Skin epidermis (tissue), 12 donors: ENCODE results near the gene C18orf63.

Experiments used
- H3K27ac ChIP-seq, 21 experiments: fragments of 200-600 bp; sonication (generic) in 11 of 21; one replicate each; pipeline ENCODE4 v1.5.0; 2020; ENCODE audit warnings: mild to moderate bottlenecking in 3 of 21, inconsistent platforms in 2 of 21, moderate library complexity in 2 of 21
- H3K4me3 ChIP-seq, 7 experiments: fragments of 200-600 bp; sonication (generic) in 2 of 7; one replicate each; pipeline ENCODE4 v1.5.0; 2020; ENCODE audit warnings: inconsistent platforms in 2 of 7, mild to moderate bottlenecking in 2 of 7, moderate library complexity in 1 of 7

Gene C18orf63

GRCh38 chr18:74395648-74396154 is 80.1 kb downstream of the C18orf63 start:
- Histone ChIP-seq H3K4me3 (no peak overlapping the region), H3K27ac (no peak overlapping the region)

DNA sequence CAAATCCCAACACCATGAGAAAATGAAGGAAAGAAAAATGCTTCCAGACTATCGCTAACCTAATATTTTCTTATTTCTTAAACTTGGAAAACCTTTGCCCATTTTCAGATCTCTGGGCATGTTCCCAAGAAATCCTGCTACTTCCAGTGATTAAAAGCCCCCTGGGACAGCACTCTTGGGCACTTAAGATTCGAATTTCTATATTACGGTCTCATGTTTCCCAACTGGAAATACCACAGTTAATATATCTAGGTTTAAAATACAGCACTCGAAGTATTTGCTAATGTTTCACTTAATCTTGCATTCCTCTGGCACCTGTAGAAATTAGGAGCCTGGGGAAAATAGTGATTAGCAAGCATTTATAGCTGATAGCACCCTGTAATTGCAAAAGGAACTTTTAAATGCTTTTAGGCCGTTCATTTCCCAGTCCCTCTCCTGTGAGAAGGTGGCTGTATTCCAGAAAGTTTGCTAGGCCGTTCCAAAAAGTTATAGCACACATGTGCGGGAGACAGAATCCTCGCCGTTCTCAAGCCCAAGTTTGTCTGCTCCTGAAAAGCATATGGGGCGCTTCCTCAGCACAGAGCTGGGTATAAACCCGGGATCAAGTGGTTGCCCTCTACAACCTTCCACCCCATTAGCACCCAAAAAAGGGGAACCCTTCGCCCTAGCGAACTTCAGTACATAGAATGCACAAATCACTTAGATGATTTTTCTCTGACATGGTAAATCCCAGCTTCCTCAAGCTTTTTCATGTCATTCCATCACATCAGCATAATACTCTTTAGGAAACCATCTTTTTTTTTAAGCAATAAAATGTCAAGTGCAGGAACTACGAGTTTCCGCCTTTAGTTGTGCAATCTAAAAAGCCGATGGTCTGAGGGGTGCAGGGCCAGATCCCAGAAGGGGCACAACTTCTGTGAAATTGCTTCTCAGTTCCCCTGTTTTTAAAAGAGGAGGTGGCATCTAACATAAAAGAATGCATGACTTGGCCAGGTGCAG is 80.8 kb downstream of the C18orf63 start:
- H3K4me3 ChIP-seq, result no peak overlapping the region
- no peak overlapping the region for H3K27ac ChIP-seq

DNA sequence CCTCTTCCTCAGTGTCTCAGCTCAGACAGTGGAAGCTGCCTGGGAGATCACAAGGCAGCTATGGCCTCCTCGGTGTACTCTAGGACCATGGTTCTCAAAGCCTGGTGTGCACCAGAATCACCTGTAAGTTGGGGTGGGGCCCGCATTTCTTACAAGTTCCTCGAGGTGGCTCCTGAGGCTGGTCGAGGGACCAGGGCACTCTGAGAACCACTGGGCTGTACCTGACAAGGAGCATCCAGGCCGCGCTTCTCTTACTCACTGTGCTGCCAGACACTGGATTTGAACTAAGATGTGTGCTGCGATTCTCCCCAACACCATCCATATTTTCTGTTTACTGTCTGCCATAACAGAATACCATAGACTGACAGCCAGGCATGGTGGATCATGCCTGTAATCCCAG is 81.9 kb downstream of the C18orf63 start:
- Histone ChIP-seq H3K4me3 (no peak overlapping the region), H3K27ac (no peak overlapping the region)

GRCh38 chr18:74399091-74399887 is 83.7 kb downstream of the C18orf63 start:
- no peak overlapping the region for H3K27ac ChIP-seq
- no peak overlapping the region for H3K4me3 ChIP-seq

- Histone ChIP-seq H3K27ac (no peak overlapping the region), H3K4me3 (no peak overlapping the region)
Observed at GRCh38 chr18:74400813-74401212, 85.2 kb downstream of the C18orf63 start.

DNA sequence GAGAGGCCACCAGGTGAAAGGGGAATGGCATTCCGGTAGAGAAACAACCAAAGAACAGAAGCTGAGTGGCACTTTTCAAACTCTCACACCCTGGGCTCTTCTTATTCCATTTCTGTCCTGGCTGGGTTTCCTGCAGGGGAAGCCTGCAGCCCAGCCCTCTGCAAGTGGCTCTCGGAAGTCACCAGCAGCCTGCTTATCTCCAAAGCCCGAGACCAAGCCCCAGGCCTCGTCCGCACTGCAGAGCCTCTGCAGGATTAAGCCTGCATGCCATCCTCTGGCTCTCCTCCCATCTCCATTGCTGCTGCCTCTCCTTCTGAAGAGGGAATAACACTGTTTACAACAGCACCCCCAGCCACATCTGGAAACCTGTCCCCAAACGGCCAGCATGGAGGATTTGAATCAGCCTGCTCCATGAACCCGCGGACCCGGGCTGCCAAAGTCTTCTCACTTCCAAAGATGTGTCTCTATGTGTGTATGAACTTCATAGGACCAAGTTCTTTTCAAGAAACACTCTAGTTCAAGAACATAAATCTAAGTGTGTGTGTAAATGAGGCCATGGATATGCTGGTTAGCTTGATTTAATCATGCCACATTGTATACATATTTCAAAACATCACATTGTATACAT is 87.3 kb downstream of the C18orf63 start:
- H3K27ac ChIP-seq, result no peak overlapping the region

GRCh38 chr18:74407888-74408287 is 92.2 kb downstream of the C18orf63 start:
- no peak overlapping the region for H3K4me3 ChIP-seq
- no peak overlapping the region for H3K27ac ChIP-seq

More for the DNA sequence above, 87.3 kb downstream of the C18orf63 start:
- H3K4me3 ChIP-seq, result no peak overlapping the region
